ENCODE data around the gene LUC7L2.

Gene LUC7L2

GRCh38 chr7:139389091-139389490 lies 29.4 kb downstream of the LUC7L2 start:
- no peaks in the 10 kb centered on the region for H3K9me2 ChIP-seq (replicated peaks; ENCODE audit: insufficient read depth, low read length)
- H3K79me2 ChIP-seq (ENCODE audit: low read length): peaks cover 94% of the 10 kb centered on the region
- H3K4me3 ChIP-seq (ENCODE audit: low read length): no peak overlapping the region
- H3K36me3 ChIP-seq (replicated peaks; ENCODE audit: insufficient read depth, low read length): peaks cover 27% of the 10 kb centered on the region
- DNase-seq: no peak
- TF ChIP-seq, protein P1, sequence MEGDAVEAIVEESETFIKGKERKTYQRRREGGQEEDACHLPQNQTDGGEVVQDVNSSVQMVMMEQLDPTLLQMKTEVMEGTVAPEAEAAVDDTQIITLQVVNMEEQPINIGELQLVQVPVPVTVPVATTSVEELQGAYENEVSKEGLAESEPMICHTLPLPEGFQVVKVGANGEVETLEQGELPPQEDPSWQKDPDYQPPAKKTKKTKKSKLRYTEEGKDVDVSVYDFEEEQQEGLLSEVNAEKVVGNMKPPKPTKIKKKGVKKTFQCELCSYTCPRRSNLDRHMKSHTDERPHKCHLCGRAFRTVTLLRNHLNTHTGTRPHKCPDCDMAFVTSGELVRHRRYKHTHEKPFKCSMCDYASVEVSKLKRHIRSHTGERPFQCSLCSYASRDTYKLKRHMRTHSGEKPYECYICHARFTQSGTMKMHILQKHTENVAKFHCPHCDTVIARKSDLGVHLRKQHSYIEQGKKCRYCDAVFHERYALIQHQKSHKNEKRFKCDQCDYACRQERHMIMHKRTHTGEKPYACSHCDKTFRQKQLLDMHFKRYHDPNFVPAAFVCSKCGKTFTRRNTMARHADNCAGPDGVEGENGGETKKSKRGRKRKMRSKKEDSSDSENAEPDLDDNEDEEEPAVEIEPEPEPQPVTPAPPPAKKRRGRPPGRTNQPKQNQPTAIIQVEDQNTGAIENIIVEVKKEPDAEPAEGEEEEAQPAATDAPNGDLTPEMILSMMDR (IDR thresholded peaks at IDR 0.05; ENCODE audit: low read length): no peak
- TF ChIP-seq EZH2phosphoT487 (IDR thresholded peaks at IDR 0.05; ENCODE audit: low read length): no peak
- no peak for TF ChIP-seq EZH2 (optimal IDR thresholded peaks at IDR 0.05; ENCODE audit: low read depth, low read length)
- no peak overlapping the region for H3K27ac ChIP-seq (ENCODE audit: low read length)
- H3K4me2 ChIP-seq (ENCODE audit: low read depth, low read length): no peak overlapping the region
- no peaks in the 10 kb centered on the region for H3K4me1 ChIP-seq (ENCODE audit: low read length)
- H3K9me3 ChIP-seq (replicated peaks; ENCODE audit: insufficient read depth, low read length): no peaks in the 10 kb centered on the region
- peaks cover 3% of the 10 kb centered on the region; the same call in 1 of the 2 replicates for H3F3A ChIP-seq (ENCODE audit: insufficient read depth, low read length)
- H3K27me3 ChIP-seq (replicated peaks; ENCODE audit: insufficient read depth, low read length): no peaks in the 10 kb centered on the region
- no peak overlapping the region for H3K9ac ChIP-seq (ENCODE audit: low read length)
- peaks cover 18% of the 10 kb centered on the region for H4K20me1 ChIP-seq (ENCODE audit: insufficient read depth, low read length)
- H2AFZ ChIP-seq (ENCODE audit: low read length): no peak overlapping the region

DNA sequence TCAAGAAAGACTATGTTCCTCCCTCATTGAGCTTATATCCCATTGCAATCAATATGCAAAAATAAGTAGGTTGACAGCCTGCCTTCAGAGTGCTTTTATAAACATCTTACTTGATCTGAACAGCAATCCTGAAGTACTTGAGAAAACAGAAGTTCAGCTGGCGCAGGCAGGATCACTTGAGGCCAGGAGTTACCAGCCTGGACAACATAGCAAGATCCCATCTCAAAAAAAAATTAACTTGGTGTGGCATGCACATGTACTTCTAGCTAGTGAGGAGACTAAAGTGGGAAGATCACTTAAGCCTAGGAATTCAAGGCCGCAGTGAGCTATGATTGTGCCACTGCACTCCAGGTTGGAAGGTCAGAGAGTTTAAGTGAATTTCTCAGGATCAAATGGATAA lies 30.1 kb downstream of the LUC7L2 start:
- peaks cover 3% of the 10 kb centered on the region; the same call in 1 of the 2 replicates for H3F3A ChIP-seq (ENCODE audit: insufficient read depth, low read length)
- H3K9me2 ChIP-seq (replicated peaks; ENCODE audit: insufficient read depth, low read length): no peaks in the 10 kb centered on the region
- no peaks in the 10 kb centered on the region for H3K4me1 ChIP-seq (ENCODE audit: low read length)
- TF ChIP-seq, protein P1 (IDR thresholded peaks at IDR 0.05; ENCODE audit: low read length): no peak
- TF ChIP-seq EZH2phosphoT487 (IDR thresholded peaks at IDR 0.05; ENCODE audit: low read length) (no peak), EZH2 (optimal IDR thresholded peaks at IDR 0.05; ENCODE audit: low read depth, low read length) (no peak)
- H4K20me1 ChIP-seq (ENCODE audit: insufficient read depth, low read length): peaks cover 18% of the 10 kb centered on the region
- no peak overlapping the region for H3K4me2 ChIP-seq (ENCODE audit: low read depth, low read length)
- H2AFZ ChIP-seq (ENCODE audit: low read length): no peak overlapping the region
- H3K36me3 ChIP-seq (replicated peaks; ENCODE audit: insufficient read depth, low read length): peaks cover 22% of the 10 kb centered on the region
- no peaks in the 10 kb centered on the region for H3K9me3 ChIP-seq (replicated peaks; ENCODE audit: insufficient read depth, low read length)
- H3K27me3 ChIP-seq (replicated peaks; ENCODE audit: insufficient read depth, low read length): no peaks in the 10 kb centered on the region
- H3K27ac ChIP-seq (ENCODE audit: low read length): no peak overlapping the region
- no peak overlapping the region for H3K9ac ChIP-seq (ENCODE audit: low read length)
- H3K4me3 ChIP-seq (ENCODE audit: low read length): no peak overlapping the region
- no peak for DNase-seq
- H3K79me2 ChIP-seq (ENCODE audit: low read length): peaks cover 94% of the 10 kb centered on the region

- Histone ChIP-seq H3K9me3 (replicated peaks; ENCODE audit: insufficient read depth, low read length) (no peaks in the 10 kb centered on the region), H3F3A (ENCODE audit: insufficient read depth, low read length) (peaks cover 4% of the 10 kb centered on the region; the same call in 1 of the 2 replicates), H3K79me2 (ENCODE audit: low read length) (peaks cover 95% of the 10 kb centered on the region), H3K4me3 (ENCODE audit: low read length) (no peak overlapping the region), H3K4me1 (ENCODE audit: low read length) (no peaks in the 10 kb centered on the region), H4K20me1 (ENCODE audit: insufficient read depth, low read length) (peaks cover 36% of the 10 kb centered on the region), H3K4me2 (ENCODE audit: low read depth, low read length) (no peak overlapping the region), H3K9ac (ENCODE audit: low read length) (no peak overlapping the region), H2AFZ (ENCODE audit: low read length) (no peak overlapping the region), H3K36me3 (replicated peaks; ENCODE audit: insufficient read depth, low read length) (peaks cover 14% of the 10 kb centered on the region; the same call in 1 of the 2 replicates), H3K9me2 (replicated peaks; ENCODE audit: insufficient read depth, low read length) (no peaks in the 10 kb centered on the region), H3K27ac (ENCODE audit: low read length) (no peak overlapping the region), H3K27me3 (replicated peaks; ENCODE audit: insufficient read depth, low read length) (no peaks in the 10 kb centered on the region)
- DNase-seq: no peak
- TF ChIP-seq, protein P1 (IDR thresholded peaks at IDR 0.05; ENCODE audit: low read length): no peak
- TF ChIP-seq EZH2phosphoT487 (IDR thresholded peaks at IDR 0.05; ENCODE audit: low read length) (no peak), EZH2 (optimal IDR thresholded peaks at IDR 0.05; ENCODE audit: low read depth, low read length) (no peak)
Observed at GRCh38 chr7:139393621-139394211, 34.0 kb downstream of the LUC7L2 start.

All from MM.1S (cell line).